SH-SY5Y (cell line): Measurements from ENCODE around the gene MLXIP.

Experiments used
- GATA2 ChIP-seq: IDR thresholded peaks from 2 replicates; pipeline ENCODE4 v1.6.1; 2011; ENCODE audit warnings: mild to moderate bottlenecking, low read depth, low read length
- GATA3 ChIP-seq: IDR thresholded peaks from 2 replicates; pipeline ENCODE4 v1.6.1; 2011; ENCODE audit warnings: low read depth, mild to moderate bottlenecking, low read length, moderate library complexity

The MLXIP gene

GRCh38 chr12:122150127-122150681, 71.6 kb downstream of the MLXIP start:
- TF ChIP-seq GATA3 (no peak; the same call in 1 of the 2 replicates), GATA2 (peak; percentile 77)

GRCh38 chr12:122152754-122153153, 74.2 kb downstream of the MLXIP start:
- TF ChIP-seq GATA2 (no peak), GATA3 (no peak)

GRCh38 chr12:122155705-122156104, 77.1 kb downstream of the MLXIP start:
- peak; percentile 98 for TF ChIP-seq GATA2
- peak; percentile 96 for TF ChIP-seq GATA3

GRCh38 chr12:122158700-122159285, 80.2 kb downstream of the MLXIP start:
- TF ChIP-seq GATA2: no peak
- TF ChIP-seq GATA3: no peak

GRCh38 chr12:122159882-122160281, 81.3 kb downstream of the MLXIP start:
- TF ChIP-seq GATA2 (peak; percentile 84), GATA3 (peak; percentile 58)

- TF ChIP-seq GATA2: no peak
- TF ChIP-seq GATA3: no peak
Measured at GRCh38 chr12:122160761-122161160, 82.2 kb downstream of the MLXIP start.

GRCh38 chr12:122161682-122162081, 83.1 kb downstream of the MLXIP start:
- TF ChIP-seq GATA2 (no peak), GATA3 (no peak)

- TF ChIP-seq GATA2 (no peak), GATA3 (no peak)
Measured at GRCh38 chr12:122162976-122163375, 84.4 kb downstream of the MLXIP start.

GRCh38 chr12:122166422-122167349, 88.1 kb downstream of the MLXIP start:
- TF ChIP-seq GATA2 (no peak), GATA3 (no peak)

- TF ChIP-seq GATA2 (no peak), GATA3 (no peak)
Measured at GRCh38 chr12:122167356-122167925, 88.9 kb downstream of the MLXIP start.

GRCh38 chr12:122168492-122168891, 89.9 kb downstream of the MLXIP start:
- TF ChIP-seq GATA2 (no peak), GATA3 (no peak)

- no peak for TF ChIP-seq GATA3
- TF ChIP-seq GATA2: no peak
Measured at GRCh38 chr12:122171399-122171798, 92.8 kb downstream of the MLXIP start.

GRCh38 chr12:122172262-122172939, 93.8 kb downstream of the MLXIP start:
- no peak for TF ChIP-seq GATA3
- no peak for TF ChIP-seq GATA2

- TF ChIP-seq GATA2 (no peak), GATA3 (no peak)
Measured at GRCh38 chr12:122174155-122174845, 95.7 kb downstream of the MLXIP start, which contains the start of gene IL31. IL31 (minus strand) TSS chr12:122174221; CDS start chr12:122174172, 49 bp downstream.
